GM18519 (cell line): Measurements from ENCODE around the gene IQCC.

ENCODE experiments used
- ATAC-seq: cut with Tn5 transposase; IDR thresholded peaks from one replicate; pipeline ENCODE4 v1.9.1; 2021; ENCODE audit warnings: mild to moderate bottlenecking, moderate library complexity; ENCODE audit not compliant: unreplicated experiment, low FRiP score

Gene IQCC

DNA sequence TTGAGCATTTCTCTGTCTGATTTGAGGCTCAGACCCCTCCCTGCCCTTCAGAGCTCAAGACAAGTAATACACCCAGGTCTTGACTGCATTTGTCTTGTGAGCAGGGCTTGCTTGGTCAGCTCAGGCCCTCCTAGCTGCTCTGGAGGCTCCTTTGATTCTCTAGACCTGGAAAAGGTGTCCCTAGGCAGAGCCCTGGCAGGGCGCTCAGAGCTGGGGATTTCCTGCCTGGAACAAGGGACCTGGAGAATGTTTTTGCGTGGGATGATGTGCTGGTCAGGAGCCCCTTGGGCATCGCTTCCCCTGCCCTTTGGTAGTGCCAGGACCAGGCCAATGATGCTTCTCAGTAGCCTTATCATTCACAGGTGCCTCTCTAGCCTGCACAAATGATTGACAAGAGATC is 9.9 kb upstream of the IQCC start:
- ATAC-seq: no peak

DNA sequence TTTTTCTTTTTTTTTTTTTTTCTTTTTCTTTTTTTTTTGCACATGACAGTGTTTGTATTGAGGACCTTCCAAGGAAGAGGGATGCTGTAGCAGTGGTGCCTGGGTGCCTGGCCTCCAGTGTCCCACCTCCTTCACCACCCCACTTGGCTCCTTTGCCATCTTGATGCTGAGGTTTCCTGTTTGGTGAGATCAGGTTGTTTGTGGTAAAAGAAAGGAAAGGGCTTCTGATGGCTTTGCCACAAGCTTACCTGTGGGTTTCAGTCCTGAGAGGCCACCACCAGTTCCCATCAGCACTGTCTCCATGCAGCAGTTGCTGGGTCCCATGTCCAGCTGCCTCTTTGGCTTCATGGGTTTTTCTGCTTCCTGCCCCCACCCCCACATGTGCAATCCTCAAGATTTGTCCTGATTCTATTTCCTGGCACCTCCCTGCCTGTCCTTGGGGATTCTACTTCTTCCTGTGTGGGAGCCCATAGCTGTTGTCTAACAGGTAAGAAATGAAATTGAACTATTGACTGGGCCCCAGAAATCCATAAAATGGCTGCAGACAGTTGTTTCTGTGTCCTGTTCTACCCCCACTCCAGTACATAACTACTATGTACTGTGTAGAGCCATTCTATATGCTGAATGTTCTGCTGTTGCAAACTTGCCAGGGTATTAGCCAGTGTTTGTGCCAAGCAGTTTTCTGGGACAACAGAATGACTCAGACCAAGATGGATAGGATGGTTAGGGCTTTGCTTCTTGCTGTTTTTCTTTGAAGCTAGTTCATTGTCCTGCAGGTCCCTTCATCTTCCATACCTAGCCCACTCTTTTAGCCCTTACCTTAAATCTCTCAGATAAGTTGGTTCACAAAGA is 9.3 kb upstream of the IQCC start:
- ATAC-seq: no peak

DNA sequence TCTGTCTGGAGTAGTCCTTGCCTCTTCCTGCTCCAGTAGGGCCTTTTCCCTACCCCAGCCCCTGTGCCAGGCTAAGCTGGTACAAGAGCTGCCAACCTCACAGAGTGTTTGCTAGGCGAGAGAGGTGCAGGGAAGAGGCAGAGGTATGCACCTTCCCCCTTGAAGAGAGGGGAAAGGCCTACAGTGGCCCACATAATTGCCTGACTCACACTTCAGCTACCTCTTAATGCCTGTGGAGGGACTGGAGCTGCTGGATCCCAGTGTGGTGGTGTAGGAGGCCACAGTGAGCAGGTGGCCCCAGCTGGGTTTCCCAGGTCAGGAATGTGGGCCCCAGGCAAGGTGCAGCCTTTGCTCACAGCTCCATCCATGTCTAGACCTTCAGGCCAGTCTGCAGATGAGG is 8.4 kb upstream of the IQCC start:
- no peak for ATAC-seq

DNA sequence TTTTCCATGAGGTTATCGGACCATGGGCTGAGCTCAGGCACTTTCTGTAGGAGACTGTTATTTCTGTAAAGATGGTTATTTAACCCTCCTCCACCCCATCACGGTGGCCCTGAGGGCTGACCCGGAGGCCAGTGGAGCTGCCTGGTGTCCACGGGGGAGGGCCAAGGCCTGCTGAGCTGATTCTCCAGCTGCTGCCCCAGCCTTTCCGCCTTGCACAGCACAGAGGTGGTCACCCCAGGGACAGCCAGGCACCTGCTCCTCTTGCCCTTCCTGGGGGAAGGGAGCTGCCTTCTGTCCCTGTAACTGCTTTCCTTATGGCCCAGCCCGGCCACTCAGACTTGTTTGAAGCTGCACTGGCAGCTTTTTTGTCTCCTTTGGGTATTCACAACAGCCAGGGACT is 7.6 kb upstream of the IQCC start:
- ATAC-seq: no peak

DNA sequence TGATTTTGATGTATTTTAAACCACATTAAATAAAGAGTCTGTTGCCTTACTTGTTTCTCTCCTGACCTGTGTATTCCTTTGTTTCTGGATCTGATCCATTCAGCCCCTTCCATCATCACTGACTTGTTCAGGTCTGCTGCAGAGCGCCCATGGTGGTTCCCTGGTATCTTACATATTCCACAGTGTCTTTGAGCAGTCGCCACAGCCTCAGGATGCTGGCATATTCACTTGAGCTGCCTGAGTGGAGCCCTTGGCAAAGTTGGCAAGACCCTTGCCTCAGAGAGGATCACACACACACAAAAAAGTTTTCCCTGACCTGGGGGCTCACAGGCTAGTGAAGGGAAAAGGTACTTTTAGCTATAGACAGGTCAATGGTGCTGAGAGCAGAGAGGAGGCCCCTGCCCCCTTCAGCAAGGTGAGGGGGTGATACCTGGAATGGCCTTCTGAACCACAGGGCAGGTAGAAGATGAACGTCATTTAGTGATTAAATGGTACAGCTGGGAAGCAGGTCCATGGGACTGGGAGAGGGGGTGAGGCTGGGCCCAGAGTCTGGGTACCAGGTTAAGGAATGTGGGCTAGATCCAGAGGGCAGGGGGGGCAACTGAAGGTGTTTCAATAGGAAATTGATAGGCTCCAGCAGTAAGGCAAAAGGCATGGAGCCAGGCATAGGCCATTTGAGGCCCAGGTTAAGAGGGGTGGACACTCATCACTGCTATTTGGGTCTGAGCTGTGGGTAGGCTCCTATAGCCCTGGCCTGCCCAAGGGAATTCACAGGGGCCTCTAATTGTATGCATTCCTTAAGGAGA is 7.0 kb upstream of the IQCC start:
- no peak for ATAC-seq

DNA sequence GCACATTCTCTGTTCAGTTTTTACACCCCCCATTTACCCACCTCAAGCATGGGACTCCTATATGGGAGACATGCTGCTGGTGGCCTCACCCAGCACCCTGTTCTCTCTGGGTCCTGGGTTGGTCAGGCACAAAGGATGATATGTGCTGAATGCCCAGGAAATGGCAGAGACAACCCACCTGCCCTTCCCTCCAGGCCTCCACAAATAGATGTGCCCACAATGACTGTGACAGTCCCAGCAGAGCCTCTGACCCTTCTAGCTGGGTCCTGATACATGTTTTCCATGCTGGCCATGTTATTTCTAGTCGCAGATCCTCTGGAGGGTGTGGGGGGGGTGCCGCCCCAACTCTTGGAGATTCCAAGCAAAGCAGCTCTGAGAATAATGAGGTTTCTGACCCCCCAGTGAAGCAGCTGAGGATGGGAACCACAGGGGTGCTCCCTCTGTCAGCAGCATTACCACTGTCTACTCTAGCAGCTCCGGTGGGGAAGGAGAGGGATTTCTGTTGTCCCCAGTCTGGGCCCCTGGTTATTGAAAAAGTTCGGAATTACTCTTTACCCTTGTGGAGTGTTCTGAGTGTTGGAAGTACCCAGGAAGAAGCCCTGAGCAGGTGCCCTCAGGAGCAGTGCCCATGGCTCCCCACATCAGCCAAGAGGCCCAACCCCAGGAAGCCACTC is 6.3 kb upstream of the IQCC start:
- ATAC-seq: no peak

DNA sequence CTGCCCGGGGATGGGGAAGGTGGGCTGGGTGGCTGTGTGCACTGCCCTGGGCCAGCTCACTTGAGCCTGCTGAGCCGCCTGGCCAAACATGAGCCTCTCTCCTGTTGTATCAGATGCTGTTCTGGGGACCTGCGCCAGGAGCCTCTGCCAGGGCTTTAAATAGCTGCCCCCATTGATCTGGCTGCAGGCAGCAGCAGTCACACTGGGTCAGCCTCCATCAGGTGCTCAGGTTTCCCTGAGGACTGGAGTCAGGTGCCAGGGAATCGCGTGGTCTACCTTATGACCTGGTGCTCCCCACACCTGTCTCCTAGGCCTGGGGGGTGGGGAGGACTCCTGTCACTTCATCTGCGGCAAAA is 5.8 kb upstream of the IQCC start:
- no peak for ATAC-seq

DNA sequence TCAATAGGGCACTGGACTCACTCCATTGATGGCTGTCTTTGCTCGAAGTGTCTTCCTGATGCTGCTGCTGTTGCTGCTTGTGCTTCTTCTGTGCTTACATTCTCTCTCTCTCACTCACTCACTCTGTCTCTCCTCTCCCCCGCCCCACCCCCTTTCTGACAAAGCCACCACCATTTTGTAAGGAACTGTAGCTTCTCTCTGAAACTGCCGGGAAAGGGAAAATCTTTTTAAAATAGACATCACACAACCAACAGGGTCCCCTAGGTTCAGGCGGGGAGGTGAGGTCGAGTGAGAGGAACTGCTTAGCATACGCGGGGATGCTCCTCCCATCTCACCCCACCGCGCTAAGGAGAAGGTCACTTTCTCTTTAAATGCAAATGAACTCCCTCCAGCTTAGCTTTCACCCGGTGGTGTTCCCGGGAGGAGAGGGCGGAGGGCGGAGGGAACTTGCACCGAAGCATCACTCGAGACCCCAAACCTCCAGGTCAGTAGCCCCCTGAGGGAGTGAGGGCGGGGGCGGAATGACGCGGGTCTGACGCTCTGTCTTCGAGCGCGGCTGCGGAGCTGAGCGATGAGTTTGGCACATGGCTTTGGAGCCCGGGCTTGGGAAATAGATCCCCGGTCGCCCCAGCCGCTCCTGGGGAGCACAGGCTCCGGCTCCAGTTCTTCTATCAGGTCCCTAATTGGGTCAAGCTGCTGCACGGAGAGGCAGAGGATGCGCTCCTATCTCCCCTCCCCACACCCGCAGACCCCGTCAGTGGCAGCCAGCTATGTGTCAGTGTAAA is 5.1 kb upstream of the IQCC start, which contains the start of gene CCDC28B:
TSS of gene CCDC28B (plus strand) at position 370 of the 785 bp plus-strand sequence. CDS start 1,341 bp downstream, outside the sequence.
- ATAC-seq: no peak

DNA sequence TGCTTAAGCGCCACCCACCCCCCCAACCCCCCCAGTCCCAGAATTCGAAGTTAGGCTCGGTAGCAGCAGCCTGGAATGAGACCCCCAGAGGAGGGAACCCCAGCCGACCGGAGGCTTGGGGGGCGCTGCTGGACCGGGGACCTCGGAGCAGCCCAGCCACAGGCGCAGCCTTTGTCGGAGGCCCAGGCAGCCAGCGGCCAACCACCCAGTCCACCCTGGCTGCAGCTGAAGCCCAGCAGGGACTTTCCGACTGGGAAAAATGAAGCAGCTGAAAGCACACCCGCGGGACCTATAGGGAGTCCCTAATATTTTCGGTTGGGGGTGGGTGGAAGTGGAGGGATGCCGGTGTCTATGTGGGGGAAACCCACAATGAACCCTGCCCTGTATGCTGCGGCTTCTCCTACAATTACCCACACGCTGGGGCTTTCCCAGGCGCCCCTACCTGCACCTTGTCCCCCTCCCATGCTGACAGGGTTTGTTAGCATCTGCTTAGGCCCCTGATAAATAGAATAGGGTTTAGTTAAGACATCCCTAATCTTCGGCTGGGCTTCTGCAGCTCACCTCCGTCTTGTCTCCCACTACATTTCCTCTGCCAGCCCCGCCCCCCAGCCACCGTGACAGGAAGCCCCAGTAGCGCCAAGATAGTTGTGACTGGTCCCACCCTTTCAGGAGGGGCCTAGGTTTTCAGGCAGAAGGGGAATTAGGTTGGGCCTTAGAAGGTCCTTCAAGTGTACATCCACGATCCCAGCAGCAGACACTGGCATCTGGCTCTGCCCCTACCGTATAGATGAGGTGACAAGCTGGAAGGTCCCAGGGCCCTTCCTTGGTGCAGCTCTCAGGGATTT is 4.2 kb upstream of the IQCC start:
- no peak for ATAC-seq

DNA sequence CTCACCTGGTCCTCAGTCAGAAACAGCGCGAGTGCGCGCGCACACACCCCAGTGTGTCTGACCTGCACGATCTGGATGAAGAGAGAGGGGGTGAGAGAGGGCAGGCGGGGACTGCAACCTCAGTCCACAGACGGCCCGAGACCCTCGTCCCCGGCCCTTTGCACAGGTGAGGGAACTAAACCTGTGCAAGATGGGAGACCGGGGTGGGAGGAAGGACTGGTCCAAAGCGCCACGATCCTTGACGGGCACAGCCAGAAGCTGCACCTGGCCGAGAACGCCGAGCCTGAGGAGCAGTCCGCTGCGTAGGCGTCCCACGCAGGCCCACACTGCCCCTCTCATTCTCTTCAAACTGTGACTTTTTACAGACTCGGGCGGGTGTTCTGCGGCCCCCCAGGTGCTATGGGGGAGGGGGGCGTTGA is 519 bp upstream of the IQCC start:
- ATAC-seq: no peak

DNA sequence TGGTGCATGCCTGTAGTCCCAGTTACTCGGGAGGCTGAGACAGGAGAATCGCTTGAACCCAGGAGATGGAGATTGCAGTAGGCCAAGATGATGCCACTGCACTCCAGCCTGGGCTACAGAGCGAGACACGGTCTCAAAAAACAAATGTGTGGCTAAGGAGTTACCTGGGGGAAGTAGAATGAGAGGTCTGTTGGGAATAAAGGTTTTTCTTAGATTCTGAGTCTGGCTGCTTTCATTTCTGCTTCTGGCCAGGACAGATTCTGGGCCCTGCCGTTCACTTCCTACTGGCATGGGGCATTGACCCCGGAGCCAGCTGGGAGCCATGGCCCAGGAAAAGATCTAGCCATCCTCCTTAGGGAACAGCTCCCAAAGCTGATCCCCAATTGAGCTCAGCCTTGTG is 3.0 kb downstream of the IQCC start:
- ATAC-seq: no peak

DNA sequence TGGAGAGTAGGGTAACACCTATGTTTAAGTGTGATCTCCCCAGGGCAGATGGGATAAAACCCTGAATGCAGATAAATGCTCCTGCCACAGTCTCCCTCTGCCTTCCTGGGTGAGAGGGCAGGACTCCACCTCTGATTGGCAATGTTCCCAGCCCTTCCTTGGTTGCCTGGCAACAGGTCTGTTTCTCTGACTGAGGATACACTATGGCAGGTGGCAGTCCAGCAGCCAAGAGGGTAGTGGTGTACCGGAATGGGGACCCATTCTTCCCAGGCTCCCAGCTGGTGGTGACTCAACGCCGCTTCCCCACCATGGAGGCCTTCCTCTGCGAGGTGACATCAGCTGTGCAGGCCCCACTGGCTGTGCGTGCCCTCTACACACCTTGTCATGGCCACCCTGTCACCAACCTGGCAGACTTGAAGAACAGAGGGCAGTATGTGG is 3.4 kb downstream of the IQCC start, which contains the start of gene DCDC2B:
TSS of gene DCDC2B (plus strand) at position 199 of the 438 bp plus-strand sequence. CDS start at position 204, 5 bp downstream.
- ATAC-seq: no peak

DNA sequence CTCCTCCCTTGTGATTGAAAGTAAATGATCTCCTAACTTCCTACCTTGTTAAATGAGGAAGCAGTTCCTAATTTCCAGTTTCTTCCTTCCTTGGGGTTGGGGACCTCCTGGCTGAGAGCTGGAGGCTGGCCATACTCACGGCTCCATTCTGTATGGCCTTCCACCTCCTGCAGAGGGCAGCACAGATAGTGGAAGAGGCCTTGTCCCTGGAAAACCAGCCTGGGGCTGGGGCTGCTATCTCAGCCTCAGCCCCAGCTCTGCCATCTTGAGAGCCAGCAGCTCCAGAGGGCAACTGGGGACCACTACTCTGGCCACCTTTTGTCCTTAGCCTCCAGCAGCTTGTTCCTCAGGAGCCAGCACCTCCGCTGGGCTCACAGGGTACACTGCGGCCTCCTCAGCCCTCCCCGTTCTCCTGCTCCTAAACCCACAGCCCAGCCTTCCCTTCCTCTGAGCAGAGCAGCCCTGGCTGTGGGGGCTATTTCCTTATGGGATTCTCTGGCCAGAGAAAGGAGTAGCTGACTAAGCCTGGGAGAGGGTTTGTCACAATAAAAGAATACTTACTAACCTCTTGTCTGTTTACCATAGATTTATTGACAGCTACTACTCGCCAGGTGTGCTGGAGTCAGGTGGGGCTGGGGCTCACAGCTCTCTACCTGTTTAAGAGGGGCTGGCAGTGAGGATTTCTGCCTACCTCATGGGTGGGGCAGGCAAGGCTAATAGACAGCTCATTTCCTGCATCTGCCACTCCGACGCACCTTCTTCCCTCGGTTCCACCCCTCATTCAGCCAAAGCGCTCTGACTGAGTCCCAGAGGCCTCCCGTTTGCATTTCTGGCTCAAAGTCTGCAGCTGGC is 10.4 kb downstream of the IQCC start:
- ATAC-seq: no peak

DNA sequence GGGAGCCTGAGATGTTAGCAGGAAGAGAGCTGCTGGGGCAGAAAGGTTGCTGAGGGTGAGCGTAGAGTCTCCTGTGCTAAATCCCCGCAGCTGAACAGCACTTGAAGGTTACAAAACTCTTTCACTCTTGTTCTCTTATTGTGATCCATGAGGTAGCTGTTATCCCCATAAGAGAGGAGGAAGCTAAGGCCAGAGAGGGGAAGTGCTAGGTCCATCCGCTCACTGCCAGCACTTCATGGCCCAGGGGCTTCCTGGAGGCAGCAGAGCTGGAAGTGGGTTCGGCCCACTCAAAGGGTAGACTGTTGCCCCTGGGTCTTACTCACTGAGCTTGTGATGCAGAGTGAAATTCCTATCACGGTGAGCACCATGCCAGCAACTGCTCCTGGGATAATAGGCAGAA is 11.1 kb downstream of the IQCC start:
- ATAC-seq: no peak

DNA sequence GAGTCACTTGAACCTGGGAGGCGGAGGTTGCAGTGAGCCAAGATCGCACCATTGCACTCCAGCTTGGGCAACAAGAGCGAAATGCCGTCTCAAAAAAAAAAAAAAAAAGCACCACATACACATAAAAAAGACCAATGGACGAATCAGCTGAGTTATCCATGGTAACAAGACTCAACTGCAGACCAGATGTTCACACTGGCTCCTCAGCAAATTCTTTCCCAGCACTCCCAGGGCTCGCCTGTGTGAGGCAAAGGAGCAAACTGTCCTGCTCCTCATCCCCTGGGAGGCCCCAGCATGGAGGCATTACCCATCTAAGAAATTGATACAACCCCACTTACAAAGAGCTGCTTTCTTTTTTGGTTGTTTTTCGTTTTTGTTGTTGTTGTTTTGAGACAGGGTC is 13.6 kb downstream of the IQCC start:
- no peak for ATAC-seq

DNA sequence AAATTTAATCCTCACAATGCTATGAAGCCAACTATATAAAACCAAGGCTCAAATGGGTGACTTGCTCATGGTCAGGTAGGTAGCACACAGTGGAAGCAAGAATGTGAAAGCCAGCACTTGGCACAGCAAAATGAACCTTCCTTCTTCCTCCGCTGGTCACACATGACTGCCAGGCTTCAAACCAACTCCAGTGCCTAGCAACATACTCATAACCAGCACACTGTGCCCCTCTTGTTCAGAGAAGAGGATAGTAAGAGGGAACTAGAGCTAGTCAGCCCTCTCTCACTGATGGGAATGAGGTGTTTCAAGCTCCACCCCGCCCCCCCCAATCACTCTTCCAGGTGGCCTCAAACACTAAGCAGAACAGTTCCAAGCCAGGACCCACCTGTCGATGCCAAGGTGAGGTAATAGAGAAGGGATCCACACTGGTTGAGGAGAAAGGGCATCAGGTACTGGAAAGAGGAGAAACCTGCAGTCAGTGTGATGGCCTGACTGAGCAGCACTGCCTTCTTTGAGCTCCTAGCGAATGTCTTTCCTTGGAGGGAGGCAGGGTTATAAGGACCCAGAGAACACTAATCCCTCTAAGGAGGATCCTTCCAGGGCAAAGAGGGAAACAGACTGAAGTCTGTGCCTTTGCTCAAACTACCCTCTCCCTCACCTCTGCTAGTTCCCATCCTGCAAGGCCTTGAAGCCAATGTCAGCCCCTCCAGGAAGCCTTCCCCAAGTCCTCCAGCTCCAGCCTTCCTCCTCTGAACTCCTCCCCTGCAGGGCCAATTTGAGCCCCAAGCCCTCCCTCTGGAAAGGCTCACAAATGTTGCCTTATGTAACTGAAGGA is 15.5 kb downstream of the IQCC start:
- no peak for ATAC-seq

DNA sequence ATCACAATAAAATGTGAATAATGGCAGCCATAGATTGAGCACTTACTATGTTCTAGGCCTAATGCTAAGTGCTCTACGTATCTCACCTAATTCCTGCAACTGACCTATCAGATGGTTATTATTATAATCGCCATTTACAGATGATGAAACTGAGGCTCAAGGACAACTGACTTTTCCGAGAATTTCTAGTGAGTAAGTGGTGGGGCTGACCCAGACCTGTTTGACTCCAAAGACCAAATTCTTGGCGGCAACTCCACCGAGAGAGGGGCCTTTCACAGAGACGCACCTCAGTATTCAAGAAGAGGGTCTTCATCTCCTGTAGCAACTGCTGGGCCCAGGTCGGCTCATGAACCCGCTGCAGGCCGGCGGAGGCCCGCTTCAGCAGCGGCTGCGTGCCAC is 16.1 kb downstream of the IQCC start:
- ATAC-seq: no peak
